BJ (cell line): ENCODE measurements around the gene ZDHHC13. TPM values are rescaled to one million over a fixed set of nuclear protein-coding genes. Genes with fewer than 3 reads are reported as not detected.

ENCODE experiments used
- CTCF ChIA-PET: fragments of 350-600 bp; formaldehyde crosslinking; extraction: SDS; loops from one replicate; lab custom pipeline; 2021; ENCODE audit warnings: antibody characterized with exemption, inconsistent platforms; lab: Yijun Ruan, JAX
- POLR2A ChIA-PET: fragments of 300-600 bp; sonication (Branson Sonifier 250); formaldehyde crosslinking; extraction: SDS; loops from one replicate; lab custom pipeline; 2021; ENCODE audit warnings: antibody characterized with exemption; lab: Charles Lee
- DNase-seq: peaks from one replicate; pipeline ENCODE4 v3.0.0-alpha.2; 2011; ENCODE audit warnings: low read depth
- H3K27me3 ChIP-seq: 2 replicates; pipeline ENCODE4 v1.6.0; 2011; ENCODE audit warnings: low read length; ENCODE audit not compliant: control insufficient read depth, insufficient read depth
- H3K36me3 ChIP-seq: 2 replicates; pipeline ENCODE4 v1.5.1; 2011; ENCODE audit warnings: low read length; ENCODE audit not compliant: control insufficient read depth, insufficient read depth
- H3K4me3 ChIP-seq: 2 replicates; pipeline ENCODE4 v1.5.1; 2011; ENCODE audit warnings: low read depth, mild to moderate bottlenecking, control low read depth, low read length
- CTCF ChIP-seq: IDR thresholded peaks from 2 replicates; pipeline ENCODE4 v1.5.1; 2011; ENCODE audit warnings: low read depth, mild to moderate bottlenecking, control low read depth, inconsistent platforms, low read length, moderate library complexity; ENCODE audit not compliant: insufficient read depth
- polyA plus RNA-seq: library from polyadenylated mRNA; depleted of rRNA; stranded (reverse); fragments of >200 nt; gene quantifications from 2 replicates; pipeline ENCODE4 v1.2.3, GENCODE V29; 2011

ZDHHC13 gene
- polyA plus RNA-seq, 1 experiment, result 9.3 TPM

GRCh38 chr11:19194620-19195308 is 77.8 kb downstream of the ZDHHC13 start:
- Histone ChIP-seq H3K36me3 (no peaks in the 10 kb centered on the region), H3K4me3 (no peak overlapping the region), H3K27me3 (peaks cover 3% of the 10 kb centered on the region)
- ChIA-PET POLR2A (no interaction called here), CTCF (no interaction called here)
- TF ChIP-seq CTCF, result no peak
- DNase-seq, result no peak

DNA sequence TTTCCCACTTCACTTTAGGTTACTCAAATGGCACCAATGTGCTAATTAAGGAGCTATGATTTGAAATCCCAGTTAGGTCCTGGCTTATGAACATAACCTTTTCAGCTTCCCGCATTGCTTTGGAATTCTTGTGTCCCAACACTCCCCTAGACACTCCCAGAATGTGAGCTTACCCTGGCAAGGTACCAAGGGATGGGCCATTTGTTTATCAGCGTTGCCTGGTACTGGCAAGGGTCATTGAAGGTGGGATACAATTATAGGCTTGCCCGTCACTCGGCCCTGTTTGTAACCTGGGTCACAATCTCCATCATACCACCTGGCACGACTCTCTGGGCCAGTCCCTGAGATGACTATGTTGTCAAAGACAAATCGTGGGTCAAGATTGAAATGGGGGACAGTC is 79.5 kb downstream of the ZDHHC13 start:
- ChIA-PET CTCF (no interaction called here), POLR2A (no interaction called here)
- peaks cover 2% of the 10 kb centered on the region for H3K27me3 ChIP-seq
- no peak for TF ChIP-seq CTCF
- no peak for DNase-seq
- no peak overlapping the region for H3K4me3 ChIP-seq
- no peaks in the 10 kb centered on the region for H3K36me3 ChIP-seq

- TF ChIP-seq CTCF, result no peak
- POLR2A ChIA-PET, result no interaction called here
- Histone ChIP-seq H3K36me3 (no peaks in the 10 kb centered on the region), H3K27me3 (no peaks in the 10 kb centered on the region; the same call in 1 of the 2 replicates), H3K4me3 (no peak overlapping the region)
- DNase-seq, result no peak
- CTCF ChIA-PET, result interaction anchor here (1.0 to 1.5 kb wide), 4 partner anchors 18 to 122 kb away, joined by 3 read pairs; no protein-coding TSS in a partner anchor
Observed at GRCh38 chr11:19199048-19199447, 82.1 kb downstream of the ZDHHC13 start.

DNA sequence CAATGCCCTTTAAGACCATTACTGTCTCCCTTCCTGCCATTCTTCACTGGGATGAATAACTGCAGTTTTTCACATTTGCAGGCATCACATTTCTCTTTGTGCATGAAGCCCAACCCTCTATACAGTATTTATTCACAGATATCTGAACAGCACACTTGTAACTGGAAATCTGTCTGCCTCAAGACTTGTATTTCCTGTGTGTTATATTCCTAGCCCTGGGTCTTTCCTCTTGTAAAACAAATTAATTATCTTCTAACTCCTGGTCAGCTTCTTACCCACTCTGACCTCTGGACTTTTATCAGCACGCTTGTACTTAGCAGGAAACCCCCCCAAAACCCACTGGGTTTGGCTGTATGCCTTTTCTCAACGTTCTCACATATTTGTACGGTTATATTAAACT is 82.8 kb downstream of the ZDHHC13 start:
- Histone ChIP-seq H3K36me3 (no peaks in the 10 kb centered on the region), H3K4me3 (no peak overlapping the region), H3K27me3 (no peaks in the 10 kb centered on the region; the same call in 1 of the 2 replicates)
- ChIA-PET CTCF (interaction anchor here (0.6 to 1.5 kb wide), 3 partner anchors 15 to 677 kb away, joined by 3 to 4 read pairs (median 3); no protein-coding TSS in a partner anchor), POLR2A (no interaction called here)
- no peak for DNase-seq
- no peak for TF ChIP-seq CTCF

GRCh38 chr11:19200410-19201201 is 83.6 kb downstream of the ZDHHC13 start:
- Histone ChIP-seq H3K36me3 (no peaks in the 10 kb centered on the region), H3K4me3 (no peak overlapping the region), H3K27me3 (no peaks in the 10 kb centered on the region; the same call in 1 of the 2 replicates)
- CTCF ChIA-PET, result interaction anchor here (1.2 to 1.5 kb wide), 2 partner anchors 14 to 58 kb away, joined by 3 to 4 read pairs; no protein-coding TSS in a partner anchor
- POLR2A ChIA-PET, result no interaction called here
- TF ChIP-seq CTCF, result no peak
- peak; percentile 4 for DNase-seq
